Measurements from ENCODE around the gene PRKD1.

DNA sequence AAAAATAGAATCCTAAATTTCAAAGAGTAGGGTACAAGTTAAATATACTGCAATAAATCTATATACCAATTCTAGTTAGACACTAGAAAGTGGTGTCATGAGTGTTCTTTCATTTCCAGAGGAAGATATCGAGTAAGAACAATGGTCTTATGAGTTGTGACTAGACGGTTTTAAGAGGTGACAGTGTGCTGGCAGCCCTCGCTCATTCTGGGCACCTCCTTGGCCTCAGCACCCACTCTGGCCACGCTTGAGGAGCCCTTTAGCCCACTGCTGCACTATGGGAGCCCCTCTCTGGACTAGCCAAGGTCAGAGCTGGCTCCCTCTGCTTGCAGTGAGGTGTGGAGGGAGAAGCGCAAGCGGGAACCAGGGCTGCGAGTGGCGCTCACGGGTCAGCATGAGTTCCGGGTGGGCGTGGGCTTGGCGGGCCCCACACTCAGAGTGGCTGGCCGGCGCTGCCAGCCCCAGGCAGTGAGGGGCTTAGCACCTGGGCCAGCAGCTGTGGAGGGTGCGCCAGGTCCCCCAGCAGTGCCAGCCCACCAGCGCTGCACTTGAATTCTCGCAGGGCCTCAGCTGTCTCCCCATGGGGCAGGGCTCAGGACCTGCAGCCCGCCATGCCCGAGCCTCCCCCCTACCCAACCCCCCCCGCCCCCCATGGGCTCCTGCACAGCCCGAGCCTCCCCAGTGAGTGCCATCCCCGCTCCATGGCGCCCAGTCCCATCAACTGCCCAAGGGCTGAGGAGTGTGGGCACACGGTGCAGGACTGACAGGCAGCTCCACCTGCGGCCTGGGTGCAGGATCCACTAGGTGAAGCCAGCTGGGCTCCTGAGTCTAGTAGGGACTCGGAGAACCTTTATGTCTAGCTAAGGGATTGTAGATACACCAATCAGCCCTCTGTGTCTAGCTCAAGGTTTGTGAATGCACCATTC, 18.7 kb downstream of the PRKD1 start:
- TF ChIP-seq RARB (CRISPR knock-in tag; IDR thresholded peaks at IDR 0.05) (no peak), ARNTL (CRISPR knock-in tag; IDR thresholded peaks at IDR 0.05; ENCODE audit: borderline replicate concordance, low read depth) (no peak)

Measured in SK-N-SH treated with all-trans-retinoic acid at 6 μM for 48 hours (cell line).